Colonic mucosa (tissue), 4 donors: ENCODE measurements around the gene APBB2. TPM values are rescaled to one million over a fixed set of nuclear protein-coding genes. Genes with fewer than 3 reads are reported as not detected.

Source experiments
- DNase-seq: peaks from one replicate; pipeline ENCODE4 v3.0.0-alpha.2; 2020
- H3K27ac ChIP-seq: fragments of 200-600 bp; one replicate; pipeline ENCODE4 v1.8.0; 2021
- H3K27me3 ChIP-seq: fragments of 200-600 bp; one replicate; pipeline ENCODE4 v1.8.0; 2021
- H3K36me3 ChIP-seq: fragments of 200-600 bp; one replicate; pipeline ENCODE4 v1.8.0; 2021
- H3K4me1 ChIP-seq: fragments of 200-600 bp; one replicate; pipeline ENCODE4 v1.8.0; 2021; ENCODE audit warnings: mild to moderate bottlenecking
- H3K4me3 ChIP-seq: fragments of 200-600 bp; one replicate; pipeline ENCODE4 v1.8.0; 2021
- H3K9ac ChIP-seq, 2 donors: one replicate each; pipeline ENCODE4 v1.7.0; 2013; ENCODE audit warnings: control low read depth in 2 of 2, low read depth in 2 of 2, low read length in 2 of 2
- H3K9me3 ChIP-seq: fragments of 200-600 bp; one replicate; pipeline ENCODE4 v1.8.0; 2021
- intact Hi-C: fragments of 100-400 bp; cut with DNase I; formaldehyde crosslinking; loops from one replicate; pipeline ENCODE4 v1.14.1; 2022
- total RNA-seq, 2 donors: library from RNA; stranded (reverse); fragmentation: NEBNext Ultra II Directional in 1 of 2; extraction: Animal tissue kit (Norgen Biotek cat#: 25700) in 1 of 2; gene quantifications; one replicate each; pipeline ENCODE4 v1.2.1, GENCODE V29; 2021
- TF ChIP-seq, protein P1 (sequence below): fragments of 200-600 bp; IDR thresholded peaks from one replicate; pipeline ENCODE4 v1.8.0; 2022; ENCODE audit warnings: antibody characterized with exemption, mild to moderate bottlenecking
- donor health status: healthy.
- donor health status: DM: no; HTN: no; CAD: no.
- donor health status: DM: no; HTN: no; CAD: no.

APBB2 gene
- total RNA-seq, 2 donors from 2014 or later: 22.8 to 27.5 TPM

DNA sequence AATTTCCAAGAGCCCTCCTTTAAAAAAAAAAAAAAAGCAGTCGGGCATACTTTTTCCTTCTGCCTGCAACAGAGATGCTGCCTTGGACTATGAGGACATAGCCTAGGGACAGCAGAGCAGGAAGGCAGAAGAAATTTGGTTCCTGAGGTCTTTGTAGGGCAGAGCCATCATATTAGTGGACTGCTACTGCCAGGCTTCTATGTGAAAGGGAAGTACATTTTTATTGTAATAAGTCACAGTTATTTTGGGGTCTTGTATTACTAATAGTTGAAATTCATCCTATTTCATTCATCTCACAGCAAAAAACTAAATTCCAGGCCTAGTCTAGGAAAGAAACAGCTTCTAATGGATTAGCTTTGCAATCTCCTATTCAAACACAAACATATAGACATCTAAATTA lies 253.4 kb downstream of the APBB2 start:
- Histone ChIP-seq H3K9ac (no peak overlapping the region), H3K4me1 (no peaks in the 10 kb centered on the region), H3K4me3 (no peak overlapping the region), H3K36me3 (no peaks in the 10 kb centered on the region), H3K9me3 (no peaks in the 10 kb centered on the region), H3K27ac (no peak overlapping the region), H3K27me3 (no peaks in the 10 kb centered on the region)
- TF ChIP-seq, protein P1, sequence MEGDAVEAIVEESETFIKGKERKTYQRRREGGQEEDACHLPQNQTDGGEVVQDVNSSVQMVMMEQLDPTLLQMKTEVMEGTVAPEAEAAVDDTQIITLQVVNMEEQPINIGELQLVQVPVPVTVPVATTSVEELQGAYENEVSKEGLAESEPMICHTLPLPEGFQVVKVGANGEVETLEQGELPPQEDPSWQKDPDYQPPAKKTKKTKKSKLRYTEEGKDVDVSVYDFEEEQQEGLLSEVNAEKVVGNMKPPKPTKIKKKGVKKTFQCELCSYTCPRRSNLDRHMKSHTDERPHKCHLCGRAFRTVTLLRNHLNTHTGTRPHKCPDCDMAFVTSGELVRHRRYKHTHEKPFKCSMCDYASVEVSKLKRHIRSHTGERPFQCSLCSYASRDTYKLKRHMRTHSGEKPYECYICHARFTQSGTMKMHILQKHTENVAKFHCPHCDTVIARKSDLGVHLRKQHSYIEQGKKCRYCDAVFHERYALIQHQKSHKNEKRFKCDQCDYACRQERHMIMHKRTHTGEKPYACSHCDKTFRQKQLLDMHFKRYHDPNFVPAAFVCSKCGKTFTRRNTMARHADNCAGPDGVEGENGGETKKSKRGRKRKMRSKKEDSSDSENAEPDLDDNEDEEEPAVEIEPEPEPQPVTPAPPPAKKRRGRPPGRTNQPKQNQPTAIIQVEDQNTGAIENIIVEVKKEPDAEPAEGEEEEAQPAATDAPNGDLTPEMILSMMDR: no peak
- intact Hi-C loops: no loop called here
- DNase-seq: no peak

DNA sequence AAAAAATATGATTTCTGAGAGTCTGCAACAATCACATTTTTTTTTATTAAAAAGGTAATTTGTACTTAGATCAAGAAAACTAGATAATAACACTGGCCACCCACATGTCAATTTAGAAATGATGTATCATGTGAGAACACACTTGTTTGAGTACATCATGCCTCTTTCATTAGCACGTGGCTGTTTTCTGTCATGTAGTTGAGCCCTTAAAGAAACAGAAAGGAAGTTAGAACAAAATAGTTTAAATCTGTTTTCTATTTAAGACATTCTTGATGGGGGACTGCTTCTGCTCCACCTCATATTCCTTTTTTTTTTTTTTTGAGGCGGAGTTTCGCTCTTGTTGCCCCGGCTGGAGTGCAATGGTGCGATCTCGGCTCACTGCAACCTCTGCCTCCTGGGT lies 257.1 kb downstream of the APBB2 start:
- TF ChIP-seq, protein P1: no peak
- no peaks in the 10 kb centered on the region for H3K4me1 ChIP-seq
- H3K9me3 ChIP-seq: no peaks in the 10 kb centered on the region
- intact Hi-C loops: no loop called here
- H3K9ac ChIP-seq: no peak overlapping the region
- DNase-seq: no peak
- H3K4me3 ChIP-seq: no peak overlapping the region
- H3K36me3 ChIP-seq: no peaks in the 10 kb centered on the region
- H3K27ac ChIP-seq: no peak overlapping the region
- no peaks in the 10 kb centered on the region for H3K27me3 ChIP-seq

DNA sequence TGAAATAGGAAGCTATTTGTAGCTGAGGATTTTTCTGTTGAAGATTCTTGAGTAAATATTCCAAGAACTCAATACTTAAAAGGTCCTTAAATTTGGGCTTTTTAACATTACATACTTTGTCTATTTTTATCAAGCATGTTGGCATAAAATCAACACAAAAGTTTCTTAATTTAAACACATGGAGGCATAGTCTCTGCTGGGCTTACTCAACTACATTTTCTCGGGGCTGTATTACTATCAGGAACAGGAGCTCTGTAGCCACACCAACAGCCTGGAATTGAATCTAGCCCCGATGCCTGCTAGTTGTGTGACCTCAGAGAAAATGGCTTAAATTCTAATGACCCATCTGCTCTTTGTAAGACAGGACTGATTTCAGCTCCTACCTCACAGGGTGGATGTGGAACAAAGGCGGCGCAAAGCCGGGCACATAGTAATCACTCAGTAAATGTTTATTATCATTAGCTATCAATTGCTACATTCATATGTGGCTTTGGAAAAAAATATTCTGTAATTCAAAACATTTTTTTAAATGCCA lies 257.6 kb downstream of the APBB2 start:
- TF ChIP-seq, protein P1: no peak
- H3K27me3 ChIP-seq: no peaks in the 10 kb centered on the region
- intact Hi-C loops: no loop called here

DNA sequence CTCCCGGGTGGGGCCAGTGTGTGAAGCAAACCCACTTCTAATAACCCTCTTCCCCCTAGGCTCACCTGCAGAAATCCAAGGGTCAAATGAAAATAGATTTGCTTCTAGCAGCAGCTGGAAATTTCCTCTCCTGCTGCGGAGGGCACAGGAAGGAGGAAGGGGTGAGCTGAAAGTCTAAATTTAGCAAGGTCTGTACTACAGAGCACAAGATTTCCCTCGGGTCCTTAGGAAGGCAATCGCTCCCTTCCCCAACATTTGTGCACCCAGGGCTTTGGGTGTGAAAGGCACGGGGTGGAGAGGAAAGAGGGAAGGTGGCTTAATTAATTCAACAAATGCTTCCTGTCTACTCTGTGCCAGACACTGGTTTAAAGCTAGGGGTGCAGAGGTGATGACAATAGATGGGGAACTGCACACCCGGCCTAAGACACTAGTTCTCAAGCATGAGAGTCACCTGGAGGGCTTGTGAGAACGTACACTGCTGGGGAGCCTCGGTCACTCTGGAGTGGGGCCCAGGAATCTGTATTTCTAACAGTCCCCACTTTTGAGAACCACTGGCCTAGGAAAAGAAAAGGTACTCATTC lies 260.2 kb downstream of the APBB2 start:
- H3K4me1 ChIP-seq: no peaks in the 10 kb centered on the region
- H3K4me3 ChIP-seq: no peak overlapping the region
- TF ChIP-seq, protein P1: no peak
- no peak overlapping the region for H3K9ac ChIP-seq
- no peak for DNase-seq
- intact Hi-C loops: no loop called here
- H3K27me3 ChIP-seq: no peaks in the 10 kb centered on the region
- no peaks in the 10 kb centered on the region for H3K9me3 ChIP-seq
- peak overlapping the region; percentile 9 for H3K27ac ChIP-seq
- no peaks in the 10 kb centered on the region for H3K36me3 ChIP-seq

More for the DNA sequence above, 257.6 kb downstream of the APBB2 start:
- Histone ChIP-seq H3K36me3 (no peaks in the 10 kb centered on the region), H3K9me3 (no peaks in the 10 kb centered on the region), H3K4me1 (no peaks in the 10 kb centered on the region), H3K9ac (no peak overlapping the region), H3K4me3 (no peak overlapping the region), H3K27ac (no peak overlapping the region)
- DNase-seq: no peak

DNA sequence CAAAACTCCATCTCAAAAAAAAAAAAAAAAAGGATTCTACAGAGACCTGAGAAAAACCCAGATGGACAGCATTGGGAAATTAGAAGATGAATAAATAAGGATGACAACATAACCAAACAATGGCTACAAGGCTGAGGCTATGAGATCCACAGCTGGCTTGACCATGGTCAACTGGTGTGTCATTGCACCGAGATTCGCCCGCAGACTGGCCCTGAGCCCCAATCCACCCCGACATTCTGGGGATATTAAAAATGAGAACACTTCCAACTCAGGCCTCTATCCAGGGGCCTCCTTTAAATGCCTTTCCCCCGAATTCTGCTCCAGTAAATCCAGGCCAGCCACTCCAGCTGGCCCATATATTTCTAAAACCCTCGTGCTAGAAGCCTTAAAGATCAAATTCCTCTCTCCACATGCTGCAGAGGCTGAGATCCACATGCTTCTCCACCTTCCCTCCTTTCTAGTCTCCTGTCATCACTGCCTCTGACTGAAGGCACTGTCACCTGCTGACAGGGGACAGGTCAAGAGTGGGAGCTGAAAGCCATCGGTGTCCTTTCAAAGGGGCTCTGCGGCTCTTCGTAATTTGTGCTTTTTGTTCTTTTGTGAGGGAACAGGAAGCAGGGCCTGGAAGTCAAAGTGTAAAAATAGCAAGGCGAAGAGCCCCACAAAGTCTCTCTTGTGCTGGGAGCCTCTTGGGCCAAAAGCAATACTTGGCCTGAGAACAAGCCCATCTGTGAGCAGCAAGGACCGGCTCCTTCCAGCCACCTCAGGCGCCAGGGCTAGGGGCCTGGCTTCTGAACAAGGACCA lies 260.9 kb downstream of the APBB2 start:
- no peak overlapping the region for H3K9ac ChIP-seq
- no peak for DNase-seq

More for the DNA sequence above, 260.9 kb downstream of the APBB2 start:
- Histone ChIP-seq H3K36me3 (no peaks in the 10 kb centered on the region), H3K27me3 (no peaks in the 10 kb centered on the region), H3K9me3 (no peaks in the 10 kb centered on the region), H3K4me3 (no peak overlapping the region), H3K27ac (peak overlapping the region; percentile 9), H3K4me1 (no peaks in the 10 kb centered on the region)
- TF ChIP-seq, protein P1: no peak
- intact Hi-C loops: no loop called here
